NCI-H69 (cell line): ENCODE results near the gene NECAB3.
"Not testable (repeated sequence)": the region's sequence is repeated elsewhere in the genome, so short reads cannot be mapped to it uniquely, and the experiment has no call there.

Experiments used
- DNase-seq: peaks from one replicate; lab custom pipeline; 2025; lab: John Stamatoyannopoulos, UW

Gene NECAB3

GRCh38 chr20:33648396-33649004 lies 25.7 kb downstream of the NECAB3 start:
- DNase-seq = no peak

- no peak for DNase-seq
These were observed 26.4 kb downstream of the NECAB3 start for GRCh38 chr20:33647603-33648395.

GRCh38 chr20:33646959-33647602 lies 27.1 kb downstream of the NECAB3 start:
- not testable (repeated sequence) for DNase-seq

GRCh38 chr20:33646191-33646590 lies 28.0 kb downstream of the NECAB3 start:
- no peak for DNase-seq

- DNase-seq = no peak
These were observed 28.8 kb downstream of the NECAB3 start for GRCh38 chr20:33645396-33645795.

GRCh38 chr20:33645072-33645358 lies 29.2 kb downstream of the NECAB3 start:
- no peak for DNase-seq

GRCh38 chr20:33644313-33645071 lies 29.7 kb downstream of the NECAB3 start:
- DNase-seq = no peak

GRCh38 chr20:33640287-33640686 lies 33.9 kb downstream of the NECAB3 start:
- DNase-seq = no peak

- no peak for DNase-seq
These were observed 37.5 kb downstream of the NECAB3 start for GRCh38 chr20:33636776-33637175.

- DNase-seq = peak; percentile 70
These were observed 38.9 kb downstream of the NECAB3 start for GRCh38 chr20:33635341-33635740.

GRCh38 chr20:33631910-33632309 lies 42.3 kb downstream of the NECAB3 start:
- DNase-seq = not testable (repeated sequence)

- no peak for DNase-seq
These were observed 43.7 kb downstream of the NECAB3 start for GRCh38 chr20:33630507-33630906.

- DNase-seq = no peak
These were observed 44.2 kb downstream of the NECAB3 start for GRCh38 chr20:33629979-33630378.

GRCh38 chr20:33629533-33629932 lies 44.7 kb downstream of the NECAB3 start:
- DNase-seq = no peak

- no peak for DNase-seq
These were observed 46.5 kb downstream of the NECAB3 start for GRCh38 chr20:33627577-33628216.

- DNase-seq = no peak
These were observed 48.0 kb downstream of the NECAB3 start for GRCh38 chr20:33626190-33626589.

GRCh38 chr20:33624399-33624798 lies 49.8 kb downstream of the NECAB3 start:
- no peak for DNase-seq

- DNase-seq = no peak
These were observed 51.4 kb downstream of the NECAB3 start for GRCh38 chr20:33622705-33623365.

GRCh38 chr20:33621717-33622400 lies 52.4 kb downstream of the NECAB3 start:
- peak; percentile 36 for DNase-seq

GRCh38 chr20:33612001-33612400 lies 62.2 kb downstream of the NECAB3 start:
- DNase-seq = no peak

GRCh38 chr20:33611106-33611505 lies 63.1 kb downstream of the NECAB3 start:
- DNase-seq = no peak
